HepG2 (cell line): ENCODE data around the gene PPP1R15A. TPM values are rescaled to one million over a fixed set of nuclear protein-coding genes. Genes with fewer than 3 reads are reported as not detected.

Experiments
- ATF7-NPFF ChIP-seq: sonication (generic); formaldehyde crosslinking; IDR thresholded peaks from 2 replicates; pipeline ENCODE4 v1.8.1; 2023; ENCODE audit warnings: mild to moderate bottlenecking, low read depth, missing genetic modification reagents, moderate library complexity
- HOXA9 ChIP-seq: sonication (generic); formaldehyde crosslinking; IDR thresholded peaks from 2 replicates; pipeline ENCODE4 v1.8.1; 2022; ENCODE audit warnings: missing genetic modification reagents, mild to moderate bottlenecking, moderate library complexity, borderline replicate concordance
- JARID2 ChIP-seq: sonication (generic); formaldehyde crosslinking; IDR thresholded peaks from 2 replicates; pipeline ENCODE4 v1.8.1; 2023; ENCODE audit warnings: missing genetic modification reagents, inconsistent platforms; ENCODE audit not compliant: insufficient replicate concordance
- KLF12 ChIP-seq: sonication (generic); formaldehyde crosslinking; IDR thresholded peaks from 2 replicates; pipeline ENCODE4 v1.4.0; 2020; ENCODE audit warnings: missing genetic modification reagents, borderline replicate concordance
- KLF9 ChIP-seq: IDR thresholded peaks from 2 replicates; pipeline ENCODE4 v1.6.1; 2016; ENCODE audit warnings: low read depth
- MIER2 ChIP-seq: IDR thresholded peaks from 2 replicates; pipeline ENCODE4 v1.6.1; 2016; ENCODE audit warnings: missing biosample characterization, missing genetic modification reagents
- MZF1 ChIP-seq: sonication (generic); formaldehyde crosslinking; IDR thresholded peaks from 2 replicates; pipeline ENCODE4 v1.8.1; 2023; ENCODE audit warnings: mild to moderate bottlenecking, missing genetic modification reagents, borderline replicate concordance
- NR1H2 ChIP-seq: sonication (generic); formaldehyde crosslinking; IDR thresholded peaks from 2 replicates; pipeline ENCODE4 v1.8.1; 2022; ENCODE audit warnings: low read depth, missing genetic modification reagents, borderline replicate concordance
- NR2F2 ChIP-seq: IDR thresholded peaks from 2 replicates; pipeline ENCODE4 v1.6.1; 2012; ENCODE audit warnings: low read depth, inconsistent platforms, borderline replicate concordance
- PHF20 ChIP-seq: sonication (generic); formaldehyde crosslinking; IDR thresholded peaks from 2 replicates; pipeline ENCODE4 v1.5.0; 2020; ENCODE audit warnings: mild to moderate bottlenecking, missing genetic modification reagents
- SKI ChIP-seq: fragments of 450-650 bp; IDR thresholded peaks from one replicate; pipeline ENCODE4 v1.6.1; 2018; ENCODE audit warnings: mild to moderate bottlenecking; ENCODE audit not compliant: partially characterized antibody
- TAF1 ChIP-seq: sonication (generic); formaldehyde crosslinking; IDR thresholded peaks from 2 replicates; pipeline ENCODE4 v1.4.0; 2020; ENCODE audit warnings: missing genetic modification reagents
- ZFP41 ChIP-seq: sonication (generic); formaldehyde crosslinking; IDR thresholded peaks from 2 replicates; pipeline ENCODE4 v1.4.0; 2020; ENCODE audit warnings: mild to moderate bottlenecking, missing genetic modification reagents, borderline replicate concordance
- ZNF3 ChIP-seq: IDR thresholded peaks from 2 replicates; pipeline ENCODE4 v1.7.0; 2017; ENCODE audit warnings: inconsistent platforms
- ZNF367 ChIP-seq: sonication (generic); formaldehyde crosslinking; IDR thresholded peaks from 2 replicates; pipeline ENCODE4 v1.4.0; 2020; ENCODE audit warnings: missing genetic modification reagents, borderline replicate concordance
- ZNF589 ChIP-seq: sonication (generic); formaldehyde crosslinking; conservative IDR thresholded peaks from 2 replicates; pipeline ENCODE4 v1.8.0; 2022; ENCODE audit warnings: mild to moderate bottlenecking, moderate library complexity, missing genetic modification reagents
- ZNF83 ChIP-seq: sonication (generic); formaldehyde crosslinking; IDR thresholded peaks from 2 replicates; pipeline ENCODE4 v1.4.0; 2020; ENCODE audit warnings: missing genetic modification reagents, mild to moderate bottlenecking, borderline replicate concordance
- polyA plus RNA-seq, 8 experiments: library from polyadenylated mRNA; depleted of rRNA in 3 of 8; stranded (reverse) in 7 of 8; unstranded in 1 of 8; fragments of >200 nt; fragmentation: Illumina TruSeq in 4 of 8; extraction: Trizol in 4 of 8; gene quantifications; 2 replicates each; pipeline versions ENCODE4 v1.2.1 to v1.2.3, GENCODE V29; 2011 to 2016; ENCODE audit warnings: low read depth in 4 of 8, missing spikeins in 1 of 8, mixed read lengths in 1 of 8; ENCODE audit not compliant: insufficient read depth in 1 of 8
- total RNA-seq, 5 experiments: library from RNA; depleted of rRNA; stranded (reverse); fragments of >200 nt; fragmentation: Illumina TruSeq; extraction: Trizol; gene quantifications; 2 replicates each; pipeline ENCODE4 v1.2.3, GENCODE V29; 2016; ENCODE audit warnings: low read depth in 1 of 5
- TF ChIP-seq, protein P1 (sequence below): sonication (generic); formaldehyde crosslinking; IDR thresholded peaks from 2 replicates; pipeline ENCODE4 v1.9.0; 2021; ENCODE audit warnings: mild to moderate bottlenecking, missing genetic modification reagents
- TF ChIP-seq, protein P2 (sequence below): sonication (generic); formaldehyde crosslinking; IDR thresholded peaks from 2 replicates; pipeline ENCODE4 v1.4.0; 2020; ENCODE audit warnings: low read depth, mild to moderate bottlenecking, missing genetic modification reagents
- TF ChIP-seq, protein P3 (sequence below): sonication (generic); formaldehyde crosslinking; IDR thresholded peaks from 2 replicates; pipeline ENCODE4 v1.5.0; 2020; ENCODE audit warnings: mild to moderate bottlenecking, low read depth, missing genetic modification reagents, borderline replicate concordance
- TF ChIP-seq, protein P4 (sequence below): sonication (generic); formaldehyde crosslinking; IDR thresholded peaks from 2 replicates; pipeline ENCODE4 v1.5.1; 2020; ENCODE audit warnings: mild to moderate bottlenecking, missing genetic modification reagents, moderate library complexity
- TF ChIP-seq, protein P5 (sequence below): sonication (generic); formaldehyde crosslinking; IDR thresholded peaks from 2 replicates; pipeline ENCODE4 v1.5.0; 2020; ENCODE audit warnings: missing genetic modification reagents

PPP1R15A gene
- total and polyA plus RNA-seq, 2 of the 13 experiments (the other 11 are each of a cell fraction or from before 2014, with no cell fraction given), result 15.6 to 18.5 TPM

DNA sequence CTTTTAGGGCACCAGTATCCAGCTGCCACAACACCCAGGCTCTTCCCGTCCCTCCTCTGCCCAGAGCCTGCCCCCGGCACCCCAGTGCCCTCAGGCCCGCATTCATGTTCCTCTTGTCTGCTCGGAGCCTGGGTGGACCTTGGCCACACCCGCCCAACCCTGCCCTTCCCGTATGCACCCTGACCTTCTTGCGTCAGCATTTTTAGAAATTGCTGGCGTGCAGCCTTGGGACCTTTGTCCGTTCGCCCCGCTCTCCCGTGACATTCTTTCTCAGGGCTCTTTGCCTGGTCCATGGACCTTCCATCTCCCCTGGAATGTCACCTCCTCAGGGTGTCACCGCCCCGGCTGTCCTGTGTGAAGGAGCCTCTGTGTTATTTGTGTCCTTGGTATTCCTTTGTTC is 35.5 kb downstream of the PPP1R15A start (continued):
- TF ChIP-seq, protein P1, sequence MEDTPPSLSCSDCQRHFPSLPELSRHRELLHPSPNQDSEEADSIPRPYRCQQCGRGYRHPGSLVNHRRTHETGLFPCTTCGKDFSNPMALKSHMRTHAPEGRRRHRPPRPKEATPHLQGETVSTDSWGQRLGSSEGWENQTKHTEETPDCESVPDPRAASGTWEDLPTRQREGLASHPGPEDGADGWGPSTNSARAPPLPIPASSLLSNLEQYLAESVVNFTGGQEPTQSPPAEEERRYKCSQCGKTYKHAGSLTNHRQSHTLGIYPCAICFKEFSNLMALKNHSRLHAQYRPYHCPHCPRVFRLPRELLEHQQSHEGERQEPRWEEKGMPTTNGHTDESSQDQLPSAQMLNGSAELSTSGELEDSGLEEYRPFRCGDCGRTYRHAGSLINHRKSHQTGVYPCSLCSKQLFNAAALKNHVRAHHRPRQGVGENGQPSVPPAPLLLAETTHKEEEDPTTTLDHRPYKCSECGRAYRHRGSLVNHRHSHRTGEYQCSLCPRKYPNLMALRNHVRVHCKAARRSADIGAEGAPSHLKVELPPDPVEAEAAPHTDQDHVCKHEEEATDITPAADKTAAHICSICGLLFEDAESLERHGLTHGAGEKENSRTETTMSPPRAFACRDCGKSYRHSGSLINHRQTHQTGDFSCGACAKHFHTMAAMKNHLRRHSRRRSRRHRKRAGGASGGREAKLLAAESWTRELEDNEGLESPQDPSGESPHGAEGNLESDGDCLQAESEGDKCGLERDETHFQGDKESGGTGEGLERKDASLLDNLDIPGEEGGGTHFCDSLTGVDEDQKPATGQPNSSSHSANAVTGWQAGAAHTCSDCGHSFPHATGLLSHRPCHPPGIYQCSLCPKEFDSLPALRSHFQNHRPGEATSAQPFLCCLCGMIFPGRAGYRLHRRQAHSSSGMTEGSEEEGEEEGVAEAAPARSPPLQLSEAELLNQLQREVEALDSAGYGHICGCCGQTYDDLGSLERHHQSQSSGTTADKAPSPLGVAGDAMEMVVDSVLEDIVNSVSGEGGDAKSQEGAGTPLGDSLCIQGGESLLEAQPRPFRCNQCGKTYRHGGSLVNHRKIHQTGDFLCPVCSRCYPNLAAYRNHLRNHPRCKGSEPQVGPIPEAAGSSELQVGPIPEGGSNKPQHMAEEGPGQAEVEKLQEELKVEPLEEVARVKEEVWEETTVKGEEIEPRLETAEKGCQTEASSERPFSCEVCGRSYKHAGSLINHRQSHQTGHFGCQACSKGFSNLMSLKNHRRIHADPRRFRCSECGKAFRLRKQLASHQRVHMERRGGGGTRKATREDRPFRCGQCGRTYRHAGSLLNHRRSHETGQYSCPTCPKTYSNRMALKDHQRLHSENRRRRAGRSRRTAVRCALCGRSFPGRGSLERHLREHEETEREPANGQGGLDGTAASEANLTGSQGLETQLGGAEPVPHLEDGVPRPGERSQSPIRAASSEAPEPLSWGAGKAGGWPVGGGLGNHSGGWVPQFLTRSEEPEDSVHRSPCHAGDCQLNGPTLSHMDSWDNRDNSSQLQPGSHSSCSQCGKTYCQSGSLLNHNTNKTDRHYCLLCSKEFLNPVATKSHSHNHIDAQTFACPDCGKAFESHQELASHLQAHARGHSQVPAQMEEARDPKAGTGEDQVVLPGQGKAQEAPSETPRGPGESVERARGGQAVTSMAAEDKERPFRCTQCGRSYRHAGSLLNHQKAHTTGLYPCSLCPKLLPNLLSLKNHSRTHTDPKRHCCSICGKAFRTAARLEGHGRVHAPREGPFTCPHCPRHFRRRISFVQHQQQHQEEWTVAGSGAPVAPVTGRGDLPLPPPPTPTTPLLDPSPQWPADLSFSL (CRISPR knock-in tag), result no peak
- TF ChIP-seq, protein P2, sequence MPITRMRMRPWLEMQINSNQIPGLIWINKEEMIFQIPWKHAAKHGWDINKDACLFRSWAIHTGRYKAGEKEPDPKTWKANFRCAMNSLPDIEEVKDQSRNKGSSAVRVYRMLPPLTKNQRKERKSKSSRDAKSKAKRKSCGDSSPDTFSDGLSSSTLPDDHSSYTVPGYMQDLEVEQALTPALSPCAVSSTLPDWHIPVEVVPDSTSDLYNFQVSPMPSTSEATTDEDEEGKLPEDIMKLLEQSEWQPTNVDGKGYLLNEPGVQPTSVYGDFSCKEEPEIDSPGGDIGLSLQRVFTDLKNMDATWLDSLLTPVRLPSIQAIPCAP (CRISPR knock-in tag), result no peak
- TF ChIP-seq ATF7-NPFF (CRISPR knock-in tag) (no peak), PHF20 (CRISPR knock-in tag) (no peak), TAF1 (CRISPR knock-in tag) (0 out of 2 replicates have a peak, but pooled peaks have one; percentile 23), SKI (peak; percentile 47), JARID2 (no peak), ZFP41 (CRISPR knock-in tag) (no peak), MZF1 (CRISPR knock-in tag) (no peak), KLF9 (CRISPR knock-in tag) (no peak), MIER2 (CRISPR knock-in tag) (peak; percentile 53; the same call in 1 of the 2 replicates), HOXA9 (CRISPR knock-in tag) (no peak), KLF12 (CRISPR knock-in tag) (no peak), ZNF367 (CRISPR knock-in tag) (no peak), ZNF83 (no peak), NR1H2 (CRISPR knock-in tag) (no peak), ZNF589 (CRISPR knock-in tag) (no peak), NR2F2 (peak; percentile 87; the same call in 1 of the 2 replicates), ZNF3 (CRISPR knock-in tag) (no peak)
- TF ChIP-seq, protein P3, sequence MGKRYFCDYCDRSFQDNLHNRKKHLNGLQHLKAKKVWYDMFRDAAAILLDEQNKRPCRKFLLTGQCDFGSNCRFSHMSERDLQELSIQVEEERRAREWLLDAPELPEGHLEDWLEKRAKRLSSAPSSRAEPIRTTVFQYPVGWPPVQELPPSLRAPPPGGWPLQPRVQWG (CRISPR knock-in tag), result no peak
- TF ChIP-seq, protein P4, sequence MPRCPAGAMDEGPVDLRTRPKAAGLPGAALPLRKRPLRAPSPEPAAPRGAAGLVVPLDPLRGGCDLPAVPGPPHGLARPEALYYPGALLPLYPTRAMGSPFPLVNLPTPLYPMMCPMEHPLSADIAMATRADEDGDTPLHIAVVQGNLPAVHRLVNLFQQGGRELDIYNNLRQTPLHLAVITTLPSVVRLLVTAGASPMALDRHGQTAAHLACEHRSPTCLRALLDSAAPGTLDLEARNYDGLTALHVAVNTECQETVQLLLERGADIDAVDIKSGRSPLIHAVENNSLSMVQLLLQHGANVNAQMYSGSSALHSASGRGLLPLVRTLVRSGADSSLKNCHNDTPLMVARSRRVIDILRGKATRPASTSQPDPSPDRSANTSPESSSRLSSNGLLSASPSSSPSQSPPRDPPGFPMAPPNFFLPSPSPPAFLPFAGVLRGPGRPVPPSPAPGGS (CRISPR knock-in tag), result no peak
- TF ChIP-seq, protein P5, sequence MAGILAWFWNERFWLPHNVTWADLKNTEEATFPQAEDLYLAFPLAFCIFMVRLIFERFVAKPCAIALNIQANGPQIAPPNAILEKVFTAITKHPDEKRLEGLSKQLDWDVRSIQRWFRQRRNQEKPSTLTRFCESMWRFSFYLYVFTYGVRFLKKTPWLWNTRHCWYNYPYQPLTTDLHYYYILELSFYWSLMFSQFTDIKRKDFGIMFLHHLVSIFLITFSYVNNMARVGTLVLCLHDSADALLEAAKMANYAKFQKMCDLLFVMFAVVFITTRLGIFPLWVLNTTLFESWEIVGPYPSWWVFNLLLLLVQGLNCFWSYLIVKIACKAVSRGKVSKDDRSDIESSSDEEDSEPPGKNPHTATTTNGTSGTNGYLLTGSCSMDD (CRISPR knock-in tag), result no peak
